SK-N-SH (cell line): ENCODE data around the gene CMC1. TPM values are rescaled to one million over a fixed set of nuclear protein-coding genes. Genes with fewer than 3 reads are reported as not detected.

Source experiments
- CTCF ChIA-PET: fragments of 300-600, 350-600 bp; formaldehyde crosslinking; extraction: SDS; loops from one replicate; lab custom pipeline; 2021; lab: Yijun Ruan, JAX
- POLR2A ChIA-PET: fragments of 350-600 bp; sonication (Branson Sonifier 250); formaldehyde crosslinking; extraction: SDS; loops from one replicate; lab custom pipeline; 2020; ENCODE audit warnings: antibody characterized with exemption, inconsistent platforms; lab: Yijun Ruan, JAX
- DNase-seq: peaks from one replicate; pipeline ENCODE4 v3.0.0; 2012
- H2AFZ ChIP-seq: fragments of 200-600 bp; sonication (generic); 2 replicates; pipeline ENCODE4 v1.8.1; 2016; ENCODE audit warnings: antibody characterized with exemption, mild to moderate bottlenecking, low read depth
- H3F3A ChIP-seq: fragments of 200-600 bp; sonication (generic); replicated peaks from 2 replicates; pipeline ENCODE3; 2016; ENCODE audit warnings: antibody characterized with exemption, mild to moderate bottlenecking; ENCODE audit not compliant: insufficient read depth
- H3K27ac ChIP-seq, 2 experiments: fragments of 200-500 bp in 1 of 2; fragments of 200-600 bp in 1 of 2; sonication (Bioruptor generic) in 1 of 2; sonication (generic), shearing (Covaris generic) in 1 of 2; 2 replicates each; pipeline versions ENCODE4 v1.5.1 to v1.6.1; 2014 to 2016; ENCODE audit warnings: low read depth in 2 of 2, inconsistent platforms in 1 of 2, low read length in 1 of 2, mild to moderate bottlenecking in 1 of 2, mixed read lengths in 1 of 2
- H3K27me3 ChIP-seq: fragments of 200-600 bp; sonication (generic), shearing (Covaris generic); 2 replicates; pipeline ENCODE4 v1.6.1; 2016; ENCODE audit warnings: mixed run types; ENCODE audit not compliant: insufficient read depth
- H3K36me3 ChIP-seq, 2 experiments: fragments of 200-500 bp in 1 of 2; fragments of 200-600 bp in 1 of 2; sonication (Bioruptor generic) in 1 of 2; sonication (generic) in 1 of 2; replicated peaks in 1 of 2; 2 replicates each; pipeline versions ENCODE3 to v1.5.1; 2014 to 2016; ENCODE audit warnings: low read length in 1 of 2, mild to moderate bottlenecking in 1 of 2; ENCODE audit not compliant: insufficient read depth in 2 of 2, control insufficient read depth in 1 of 2
- H3K4me1 ChIP-seq, 2 experiments: fragments of 200-500 bp in 1 of 2; fragments of 200-600 bp in 1 of 2; sonication (Bioruptor generic) in 1 of 2; sonication (generic), shearing (Covaris generic) in 1 of 2; 2 replicates each; pipeline versions ENCODE4 v1.5.1 to v1.6.1; 2014 to 2016; ENCODE audit warnings: low read depth in 1 of 2, low read length in 1 of 2, mixed run types in 1 of 2; ENCODE audit not compliant: insufficient read depth in 2 of 2, control insufficient read depth in 1 of 2
- H3K4me2 ChIP-seq: fragments of 200-600 bp; sonication (generic), shearing (Covaris generic); 2 replicates; pipeline ENCODE4 v1.6.1; 2017; ENCODE audit warnings: mixed run types
- H3K4me3 ChIP-seq, 2 experiments: fragments of 200-500 bp in 1 of 2; fragments of 200-600 bp in 1 of 2; sonication (Bioruptor generic) in 1 of 2; sonication (generic), shearing (Covaris generic) in 1 of 2; 2 replicates each; pipeline versions ENCODE4 v1.5.1 to v1.8.1; 2014 to 2016; ENCODE audit warnings: low read depth in 2 of 2, inconsistent platforms in 1 of 2, low read length in 1 of 2, mild to moderate bottlenecking in 1 of 2, mixed read lengths in 1 of 2, moderate library complexity in 1 of 2
- H3K79me2 ChIP-seq: fragments of 200-600 bp; sonication (generic); 2 replicates; pipeline ENCODE4 v1.8.1; 2017; ENCODE audit warnings: mild to moderate bottlenecking; ENCODE audit not compliant: insufficient read depth
- H3K9ac ChIP-seq: fragments of 200-600 bp; sonication (generic); 2 replicates; pipeline ENCODE4 v1.6.1; 2017; ENCODE audit warnings: mixed run types
- H3K9me2 ChIP-seq: fragments of 200-600 bp; sonication (generic); 2 replicates; pipeline ENCODE4 v1.6.1; 2017; ENCODE audit warnings: mixed run types
- H3K9me3 ChIP-seq: fragments of 200-600 bp; sonication (generic); 2 replicates; pipeline ENCODE4 v1.6.1; 2017; ENCODE audit warnings: mixed run types, mild to moderate bottlenecking, moderate library complexity
- H4K20me1 ChIP-seq: fragments of 200-600 bp; sonication (generic); 2 replicates; pipeline ENCODE4 v1.6.1; 2017; ENCODE audit warnings: mild to moderate bottlenecking, mixed run types; ENCODE audit not compliant: insufficient read depth
- CHD2 ChIP-seq: fragments of 150-350 bp; IDR thresholded peaks from 2 replicates; pipeline ENCODE4 v1.6.1; 2018; ENCODE audit warnings: low read length; ENCODE audit not compliant: partially characterized antibody
- EP300 ChIP-seq, 2 experiments: IDR thresholded peaks; 2 replicates each; pipeline versions ENCODE4 v1.4.0 to v1.6.1; 2012; ENCODE audit warnings: borderline replicate concordance in 1 of 2, low read depth in 1 of 2, low read length in 1 of 2
- EZH2phosphoT487 ChIP-seq: fragments of 200-600 bp; sonication (generic); IDR thresholded peaks from 2 replicates; pipeline ENCODE4 v1.6.1; 2017; ENCODE audit warnings: low read depth, mixed run types, mild to moderate bottlenecking, antibody characterized with exemption, moderate library complexity, borderline replicate concordance
- FOSL2 ChIP-seq: IDR thresholded peaks from 2 replicates; pipeline ENCODE4 v1.4.0; 2012; ENCODE audit warnings: low read depth, mild to moderate bottlenecking, moderate library complexity, borderline replicate concordance
- IRF3 ChIP-seq: fragments of 150-350 bp; IDR thresholded peaks from 2 replicates; pipeline ENCODE4 v1.6.1; 2016; ENCODE audit warnings: mild to moderate bottlenecking, low read depth, low read length
- MEF2A ChIP-seq: IDR thresholded peaks from 2 replicates; pipeline ENCODE4 v1.4.0; 2012; ENCODE audit warnings: low read depth, borderline replicate concordance
- PBX3 ChIP-seq: IDR thresholded peaks from 2 replicates; pipeline ENCODE4; 2012
- RAD21 ChIP-seq: IDR thresholded peaks from 2 replicates; pipeline ENCODE4 v1.6.1; 2012; ENCODE audit warnings: mild to moderate bottlenecking, low read length
- TAF1 ChIP-seq: IDR thresholded peaks from 2 replicates; pipeline ENCODE4 v1.6.1; 2012; ENCODE audit warnings: low read depth, mild to moderate bottlenecking, low read length, moderate library complexity, borderline replicate concordance
- TCF12 ChIP-seq: IDR thresholded peaks from 2 replicates; pipeline ENCODE4 v1.4.0; 2012
- TEAD4 ChIP-seq: IDR thresholded peaks from 2 replicates; pipeline ENCODE4 v1.4.0; 2012; ENCODE audit warnings: mild to moderate bottlenecking, borderline replicate concordance; ENCODE audit not compliant: insufficient read depth
- USF1 ChIP-seq: IDR thresholded peaks from 2 replicates; pipeline ENCODE4 v1.4.0; 2012; ENCODE audit warnings: low read depth, borderline replicate concordance
- USF2 ChIP-seq: fragments of 150-350 bp; IDR thresholded peaks from 2 replicates; pipeline ENCODE4 v1.6.1; 2017; ENCODE audit warnings: antibody characterized with exemption, low read length, low read depth, borderline replicate concordance
- WGBS: methylation state at CpG from one replicate; pipeline ENCODE4 v1.1.6; 2017; ENCODE audit warnings: low lambda C conversion rate; 5-methylcytosine and 5-hydroxymethylcytosine counted together
- polyA plus RNA-seq, 3 experiments: library from polyadenylated mRNA; depleted of rRNA; stranded (reverse); fragments of >200 nt; gene quantifications; 2 replicates each; pipeline ENCODE4 v1.2.3, GENCODE V29; 2012

CMC1 gene
- polyA plus RNA-seq, 1 of the 3 experiments (the other 2 are of a cell fraction): 24.1 TPM

- Histone ChIP-seq H3K27me3 (no peaks in the 10 kb centered on the region), H3K4me3 (no peak overlapping the region), H3K9me2 (no peaks in the 10 kb centered on the region), H3K4me1 (no peaks in the 10 kb centered on the region; a peak in 2 of 4 replicates)
- TF ChIP-seq PBX3: no peak
- TF ChIP-seq MEF2A: no peak
- no peak for TF ChIP-seq USF1
- no peak for TF ChIP-seq TEAD4
- no peak for TF ChIP-seq EZH2phosphoT487
- no peak for TF ChIP-seq USF2
- no peak for TF ChIP-seq EP300 (IDR thresholded peaks at IDR 0.05; ENCODE audit: borderline replicate concordance in 1 of 2, low read depth in 1 of 2, low read length in 1 of 2)
- TF ChIP-seq RAD21: no peak
- TF ChIP-seq CHD2: no peak
- TF ChIP-seq TCF12: no peak
- no peak for TF ChIP-seq TAF1
- TF ChIP-seq, all 33 proteins: peak for 0
- no peaks in the 10 kb centered on the region for H3K9me3 ChIP-seq
- no peaks in the 10 kb centered on the region for H4K20me1 ChIP-seq
- ChIA-PET POLR2A (no interaction called here), CTCF (interaction anchor here (1.7 to 2.6 kb wide), 2 partner anchors 9 to 583 kb away, joined by 7 to 10 read pairs; no protein-coding TSS in a partner anchor)
- no peak for DNase-seq
- no peak overlapping the region for H3K9ac ChIP-seq
- H3K27ac ChIP-seq: no peak overlapping the region
- peaks cover 6 to 11% of the 10 kb centered on the region in 2 experiments for H3K36me3 ChIP-seq
- H3F3A ChIP-seq: peaks cover 3% of the 10 kb centered on the region
- H2AFZ ChIP-seq: no peak overlapping the region
- peak overlapping the region; percentile 21 for H3K4me2 ChIP-seq
- H3K79me2 ChIP-seq: no peaks in the 10 kb centered on the region
Observed at GRCh38 chr3:28295898-28296490, 54.6 kb downstream of the CMC1 start.

GRCh38 chr3:28299705-28300104 is 58.3 kb downstream of the CMC1 start:
- POLR2A ChIA-PET: no interaction called here
- Histone ChIP-seq H3F3A (peaks cover 3% of the 10 kb centered on the region), H3K9ac (no peak overlapping the region), H3K4me3 (no peak overlapping the region), H4K20me1 (no peaks in the 10 kb centered on the region), H3K9me3 (no peaks in the 10 kb centered on the region), H3K27ac (no peak overlapping the region), H2AFZ (no peak overlapping the region), H3K79me2 (no peaks in the 10 kb centered on the region), H3K4me1 (no peaks in the 10 kb centered on the region; a peak in 2 of 4 replicates), H3K36me3 (peaks cover 4 to 11% of the 10 kb centered on the region in 2 experiments), H3K9me2 (no peaks in the 10 kb centered on the region), H3K4me2 (no peak overlapping the region), H3K27me3 (no peaks in the 10 kb centered on the region)
- CTCF ChIA-PET: interaction anchor here (1.5 kb wide), 1 partner anchor 14 kb away, joined by 3 read pairs; no protein-coding TSS in a partner anchor
- WGBS: 88% methylated on average over 1 of the region's 1 CpG
- no peak for DNase-seq
- no peak for TF ChIP-seq TAF1
- no peak for TF ChIP-seq IRF3
- TF ChIP-seq FOSL2: no peak
